HCT116 (cell line): ENCODE results near the gene WNT9A. TPM values are rescaled to one million over a fixed set of nuclear protein-coding genes. Genes with fewer than 3 reads are reported as not detected.

ENCODE experiments used
- ATAC-seq: fragments of 200-7000 bp; cut with Tn5 transposase; 2 replicates; pipeline ENCODE4 v1.9.1; 2020; ENCODE audit warnings: mild to moderate bottlenecking, moderate library complexity
- BruUV-seq: library from RNA; stranded (reverse); fragments of 400-500 nt; replicated peaks from 2 replicates; lab custom pipeline; 2021; lab: Mats Ljungman, UMichigan
- CTCF ChIA-PET: fragments of 300-600 bp; sonication (Branson Sonifier 250); formaldehyde crosslinking; loops from one replicate; lab custom pipeline; 2021; ENCODE audit warnings: antibody characterized with exemption; lab: Charles Lee
- POLR2A ChIA-PET: fragments of 300-600, 350-600 bp; sonication (Branson Sonifier 250); formaldehyde crosslinking; loops from one replicate; lab custom pipeline; 2021; ENCODE audit warnings: antibody characterized with exemption; lab: Charles Lee
- RAD21 ChIA-PET, 2 experiments: fragments of 300-600 bp; sonication (Branson Sonifier 250); formaldehyde crosslinking; loops; one replicate each; lab custom pipeline; 2023; ENCODE audit warnings: low total read pairs in 2 of 2; ENCODE audit not compliant: uncharacterized antibody in 2 of 2, unreplicated experiment in 2 of 2, low non-redundant PET in 1 of 2; lab: Charles Lee
- DNase-seq: peaks from one replicate; pipeline ENCODE4 v3.0.0-alpha.2; 2010; ENCODE audit warnings: low read depth, low spot score
- H2AFZ ChIP-seq: fragments of 200-600 bp; shearing (Covaris generic), sonication (generic); 2 replicates; pipeline ENCODE4 v1.6.1; 2017; ENCODE audit warnings: low read depth, mixed run types, mixed read lengths, antibody characterized with exemption, low read length; ENCODE audit not compliant: poor library complexity, severe bottlenecking
- H3K27ac ChIP-seq: 2 replicates; pipeline ENCODE4 v1.5.1; 2012; ENCODE audit warnings: low read depth, low read length
- H3K27me3 ChIP-seq: fragments of 200-600 bp; sonication (generic); 2 replicates; pipeline ENCODE4 v1.6.1; 2016; ENCODE audit warnings: mixed run types, low read length, mixed read lengths; ENCODE audit not compliant: insufficient read depth
- H3K36me3 ChIP-seq, 2 experiments: fragments of 200-500 bp in 1 of 2; fragments of 200-600 bp in 1 of 2; sonication (Bioruptor generic) in 1 of 2; sonication (generic) in 1 of 2; 2 replicates each; pipeline versions ENCODE4 v1.5.1 to v1.6.1; 2014 to 2016; ENCODE audit warnings: low read length in 2 of 2, inconsistent platforms in 1 of 2, mixed read lengths in 1 of 2, mixed run types in 1 of 2; ENCODE audit not compliant: insufficient read depth in 2 of 2, control insufficient read depth in 1 of 2
- H3K4me1 ChIP-seq, 2 experiments: fragments of 200-600 bp in 1 of 2; sonication (generic) in 1 of 2; 2 replicates each; pipeline versions ENCODE4 v1.5.1 to v1.6.1; 2012 to 2017; ENCODE audit warnings: low read length in 2 of 2, inconsistent platforms in 1 of 2, mild to moderate bottlenecking in 1 of 2, mixed read lengths in 1 of 2, mixed run types in 1 of 2, moderate library complexity in 1 of 2; ENCODE audit not compliant: insufficient read depth in 2 of 2, control insufficient read depth in 1 of 2
- H3K4me2 ChIP-seq: fragments of 200-600 bp; sonication (generic); 2 replicates; pipeline ENCODE4 v1.6.1; 2017; ENCODE audit warnings: mixed run types, low read length, mixed read lengths
- H3K4me3 ChIP-seq, 2 experiments: fragments of 200-600 bp in 1 of 2; sonication (generic) in 1 of 2; replicated peaks in 1 of 2; 2 replicates each; pipeline ENCODE4 v1.5.1; 2011 to 2016; ENCODE audit warnings: low read length in 2 of 2, control low read depth in 1 of 2, low read depth in 1 of 2, mild to moderate bottlenecking in 1 of 2, mixed read lengths in 1 of 2, mixed run types in 1 of 2
- H3K79me2 ChIP-seq: fragments of 200-600 bp; sonication (generic); 2 replicates; pipeline ENCODE4 v1.6.1; 2017; ENCODE audit warnings: mild to moderate bottlenecking, mixed run types, low read length, moderate library complexity, mixed read lengths; ENCODE audit not compliant: insufficient read depth
- H3K9ac ChIP-seq: fragments of 200-600 bp; sonication (generic); 2 replicates; pipeline ENCODE4 v1.6.1; 2016; ENCODE audit warnings: low read length, mixed read lengths
- H3K9me2 ChIP-seq: fragments of 200-600 bp; sonication (generic), shearing (Covaris generic); 2 replicates; pipeline ENCODE4 v1.6.1; 2017; ENCODE audit warnings: mixed run types, mild to moderate bottlenecking, moderate library complexity; ENCODE audit not compliant: insufficient read depth
- H3K9me3 ChIP-seq, 2 experiments: fragments of 200-500 bp in 1 of 2; fragments of 200-600 bp in 1 of 2; sonication (Bioruptor generic) in 1 of 2; sonication (generic) in 1 of 2; 2 replicates each; pipeline ENCODE4 v1.6.1; 2014 to 2017; ENCODE audit warnings: low read length in 2 of 2, mixed read lengths in 2 of 2, inconsistent platforms in 1 of 2, low read depth in 1 of 2, mild to moderate bottlenecking in 1 of 2, mixed run types in 1 of 2, moderate library complexity in 1 of 2; ENCODE audit not compliant: control insufficient read depth in 1 of 2, insufficient read depth in 1 of 2
- H4K20me1 ChIP-seq: fragments of 200-600 bp; sonication (generic), shearing (Covaris generic); 2 replicates; pipeline ENCODE4 v1.6.1; 2017; ENCODE audit warnings: mixed run types, mild to moderate bottlenecking, moderate library complexity; ENCODE audit not compliant: insufficient read depth
- CBX3 ChIP-seq: IDR thresholded peaks from 2 replicates; pipeline ENCODE4 v1.6.1; 2012; ENCODE audit warnings: low read depth
- ELF1 ChIP-seq: IDR thresholded peaks from 2 replicates; pipeline ENCODE4 v1.6.1; 2012; ENCODE audit warnings: low read depth, borderline replicate concordance
- JUND ChIP-seq: IDR thresholded peaks from 2 replicates; pipeline ENCODE4 v1.6.1; 2012
- YY1 ChIP-seq: IDR thresholded peaks from 2 replicates; pipeline ENCODE4 v1.6.1; 2011; ENCODE audit warnings: low read length, low read depth, moderate library complexity, mild to moderate bottlenecking; ENCODE audit not compliant: insufficient replicate concordance; ENCODE audit errors: extremely low read depth
- ZNF274 ChIP-seq: fragments of 200-500 bp; sonication (Bioruptor generic); IDR thresholded peaks from 2 replicates; pipeline ENCODE4 v1.6.1; 2014; ENCODE audit warnings: mild to moderate bottlenecking, low read depth, low read length, inconsistent platforms
- intact Hi-C: fragments of 100-400 bp; cut with micrococcal nuclease; formaldehyde crosslinking; loops from 2 replicates; pipeline ENCODE4 v1.10.0; 2022
- total RNA-seq: library from RNA; stranded (reverse); gene quantifications from one replicate; pipeline ENCODE4 v1.2.1, GENCODE V29; 2021; ENCODE audit not compliant: unreplicated experiment
- TF ChIP-seq, protein P1 (sequence below): IDR thresholded peaks from 2 replicates; pipeline ENCODE4 v1.6.1; 2012
- TF ChIP-seq, protein P2 (sequence below): IDR thresholded peaks from 2 replicates; pipeline ENCODE4 v1.6.1; 2012
- TF ChIP-seq, protein P3 (sequence below): IDR thresholded peaks from 2 replicates; pipeline ENCODE4 v1.6.1; 2011; ENCODE audit warnings: mild to moderate bottlenecking, low read length, moderate library complexity; ENCODE audit not compliant: insufficient replicate concordance; ENCODE audit errors: extremely low read depth
- TF ChIP-seq, protein P4 (sequence below), 3 experiments: fragments of 200-600 bp in 1 of 3; sonication (generic) in 1 of 3; IDR thresholded peaks in 2 of 3; conservative IDR thresholded peaks in 1 of 3; 2 replicates each; pipeline ENCODE4 v1.5.1; 2012 to 2017; ENCODE audit warnings: low read depth in 2 of 3, low read length in 2 of 3, antibody characterized with exemption in 1 of 3, borderline replicate concordance in 1 of 3, control low read depth in 1 of 3, mild to moderate bottlenecking in 1 of 3, mixed read lengths in 1 of 3, mixed run types in 1 of 3, moderate library complexity in 1 of 3; ENCODE audit not compliant: insufficient read depth in 1 of 3

Gene WNT9A
- total RNA-seq, 1 experiment from 2014 or later = 5.6 TPM

DNA sequence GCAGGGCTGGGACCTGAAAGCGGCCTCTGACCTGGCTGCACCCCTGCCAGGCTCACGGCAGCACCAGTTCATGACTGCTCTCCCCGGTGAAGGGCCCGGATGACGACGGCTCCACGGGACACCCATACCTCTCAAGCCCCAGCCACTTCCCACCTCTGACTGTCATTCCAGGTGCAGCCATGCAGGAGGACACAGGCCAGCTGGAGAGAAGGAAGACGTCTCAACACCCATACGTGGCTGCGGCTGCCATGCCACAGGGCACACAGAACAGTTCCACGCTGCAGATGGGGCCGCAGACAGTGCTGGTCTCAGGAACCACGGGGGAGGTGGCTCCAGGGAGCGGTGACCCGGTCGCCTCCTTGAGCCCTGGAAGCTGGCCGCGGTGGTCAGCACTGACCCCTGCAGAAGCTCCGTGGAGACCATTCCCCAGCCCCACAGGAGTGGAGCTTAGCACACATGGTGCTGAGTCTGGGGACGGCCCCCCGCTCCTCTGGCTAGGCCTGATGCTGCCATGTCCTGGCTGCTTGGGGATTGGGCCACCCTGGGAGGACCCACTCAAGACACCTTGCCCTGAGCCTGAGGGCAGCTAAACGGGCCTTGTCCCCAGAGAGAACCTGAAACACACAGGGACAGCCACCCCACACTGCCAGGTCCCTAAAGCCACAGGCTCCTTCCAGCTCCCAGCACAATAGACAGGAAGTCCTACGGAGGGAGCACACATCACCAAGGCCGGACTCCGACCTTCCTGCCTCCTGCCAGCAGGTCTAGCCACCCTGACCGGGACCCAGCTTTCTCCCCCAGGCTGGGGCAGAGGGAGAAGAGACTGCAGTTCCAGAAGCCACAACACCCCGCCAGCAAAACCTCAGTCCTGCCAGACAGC lies 8.6 kb downstream of the WNT9A start:
- peaks cover 8% of the 10 kb centered on the region; the same call in 1 of the 2 replicates for H3K79me2 ChIP-seq

DNA sequence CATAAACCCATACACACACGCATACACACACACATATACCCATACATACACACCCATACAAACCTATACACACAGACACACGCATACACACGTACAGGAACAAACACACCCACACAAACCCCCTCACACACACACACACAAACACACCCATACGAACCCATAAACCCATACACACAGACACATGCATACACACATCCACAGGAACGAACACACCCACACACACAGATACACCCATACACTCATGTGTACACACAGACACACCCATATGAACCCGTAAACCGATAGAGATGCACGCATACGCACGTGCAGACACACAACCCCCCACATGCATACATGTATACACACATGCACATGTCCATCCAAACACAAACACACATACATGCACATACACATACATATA lies 9.5 kb downstream of the WNT9A start:
- Histone ChIP-seq H3K36me3 (no peaks in the 10 kb centered on the region; a peak in 1 of 4 replicates), H4K20me1 (no peaks in the 10 kb centered on the region), H3K4me1 (peaks cover 16 to 51% of the 10 kb centered on the region in 2 experiments), H3K79me2 (no peaks in the 10 kb centered on the region; the same call in 1 of the 2 replicates), H3K27ac (no peak overlapping the region), H3K9ac (no peak overlapping the region), H3K9me3 (peaks cover 0 to 6% of the 10 kb centered on the region in 2 experiments; a peak in 1 of 4 replicates), H2AFZ (no peak overlapping the region), H3K9me2 (no peaks in the 10 kb centered on the region), H3K4me3 (no peak overlapping the region), H3K4me2 (no peak overlapping the region), H3K27me3 (no peaks in the 10 kb centered on the region)
- no peak for DNase-seq
- RAD21 ChIA-PET = no interaction called here
- POLR2A ChIA-PET = no interaction called here
- TF ChIP-seq YY1 (no peak), CBX3 (no peak), ELF1 (no peak), JUND (no peak)
- TF ChIP-seq, protein P1, sequence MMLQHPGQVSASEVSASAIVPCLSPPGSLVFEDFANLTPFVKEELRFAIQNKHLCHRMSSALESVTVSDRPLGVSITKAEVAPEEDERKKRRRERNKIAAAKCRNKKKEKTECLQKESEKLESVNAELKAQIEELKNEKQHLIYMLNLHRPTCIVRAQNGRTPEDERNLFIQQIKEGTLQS = no peak
- TF ChIP-seq, protein P2, sequence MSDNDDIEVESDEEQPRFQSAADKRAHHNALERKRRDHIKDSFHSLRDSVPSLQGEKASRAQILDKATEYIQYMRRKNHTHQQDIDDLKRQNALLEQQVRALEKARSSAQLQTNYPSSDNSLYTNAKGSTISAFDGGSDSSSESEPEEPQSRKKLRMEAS = no peak
- TF ChIP-seq, protein P3, sequence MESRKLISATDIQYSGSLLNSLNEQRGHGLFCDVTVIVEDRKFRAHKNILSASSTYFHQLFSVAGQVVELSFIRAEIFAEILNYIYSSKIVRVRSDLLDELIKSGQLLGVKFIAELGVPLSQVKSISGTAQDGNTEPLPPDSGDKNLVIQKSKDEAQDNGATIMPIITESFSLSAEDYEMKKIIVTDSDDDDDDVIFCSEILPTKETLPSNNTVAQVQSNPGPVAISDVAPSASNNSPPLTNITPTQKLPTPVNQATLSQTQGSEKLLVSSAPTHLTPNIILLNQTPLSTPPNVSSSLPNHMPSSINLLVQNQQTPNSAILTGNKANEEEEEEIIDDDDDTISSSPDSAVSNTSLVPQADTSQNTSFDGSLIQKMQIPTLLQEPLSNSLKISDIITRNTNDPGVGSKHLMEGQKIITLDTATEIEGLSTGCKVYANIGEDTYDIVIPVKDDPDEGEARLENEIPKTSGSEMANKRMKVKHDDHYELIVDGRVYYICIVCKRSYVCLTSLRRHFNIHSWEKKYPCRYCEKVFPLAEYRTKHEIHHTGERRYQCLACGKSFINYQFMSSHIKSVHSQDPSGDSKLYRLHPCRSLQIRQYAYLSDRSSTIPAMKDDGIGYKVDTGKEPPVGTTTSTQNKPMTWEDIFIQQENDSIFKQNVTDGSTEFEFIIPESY = no peak
- no TSS peak for BruUV-seq
- CTCF ChIA-PET = no interaction called here
- no peak for ATAC-seq
- intact Hi-C loops = no loop called here

More for the DNA sequence above, 8.6 kb downstream of the WNT9A start:
- ChIA-PET POLR2A (no interaction called here), RAD21 (no interaction called here), CTCF (no interaction called here)
- ATAC-seq (no peak), DNase-seq (no peak)
- no TSS peak for BruUV-seq
- Histone ChIP-seq H3K4me1 (peaks cover 14 to 44% of the 10 kb centered on the region in 2 experiments), H3K9me3 (no peaks in the 10 kb centered on the region), H2AFZ (no peak overlapping the region), H4K20me1 (no peaks in the 10 kb centered on the region), H3K4me2 (no peak overlapping the region), H3K9ac (no peak overlapping the region), H3K27ac (no peak overlapping the region), H3K36me3 (no peaks in the 10 kb centered on the region; a peak in 1 of 4 replicates), H3K27me3 (no peaks in the 10 kb centered on the region), H3K4me3 (no peak overlapping the region), H3K9me2 (no peaks in the 10 kb centered on the region)
- intact Hi-C loops = no loop called here
- TF ChIP-seq, protein P4, sequence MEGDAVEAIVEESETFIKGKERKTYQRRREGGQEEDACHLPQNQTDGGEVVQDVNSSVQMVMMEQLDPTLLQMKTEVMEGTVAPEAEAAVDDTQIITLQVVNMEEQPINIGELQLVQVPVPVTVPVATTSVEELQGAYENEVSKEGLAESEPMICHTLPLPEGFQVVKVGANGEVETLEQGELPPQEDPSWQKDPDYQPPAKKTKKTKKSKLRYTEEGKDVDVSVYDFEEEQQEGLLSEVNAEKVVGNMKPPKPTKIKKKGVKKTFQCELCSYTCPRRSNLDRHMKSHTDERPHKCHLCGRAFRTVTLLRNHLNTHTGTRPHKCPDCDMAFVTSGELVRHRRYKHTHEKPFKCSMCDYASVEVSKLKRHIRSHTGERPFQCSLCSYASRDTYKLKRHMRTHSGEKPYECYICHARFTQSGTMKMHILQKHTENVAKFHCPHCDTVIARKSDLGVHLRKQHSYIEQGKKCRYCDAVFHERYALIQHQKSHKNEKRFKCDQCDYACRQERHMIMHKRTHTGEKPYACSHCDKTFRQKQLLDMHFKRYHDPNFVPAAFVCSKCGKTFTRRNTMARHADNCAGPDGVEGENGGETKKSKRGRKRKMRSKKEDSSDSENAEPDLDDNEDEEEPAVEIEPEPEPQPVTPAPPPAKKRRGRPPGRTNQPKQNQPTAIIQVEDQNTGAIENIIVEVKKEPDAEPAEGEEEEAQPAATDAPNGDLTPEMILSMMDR (IDR thresholded peaks at IDR 0.05 in 2 of 3, conservative IDR thresholded peaks at IDR 0.05 in 1 of 3; ENCODE audit: borderline replicate concordance in 1 of 3, insufficient read depth in 1 of 3, low read depth in 2 of 3, low read length in 2 of 3) = no peak
- no peak for TF ChIP-seq ZNF274
